Colonic mucosa (tissue), 4 donors: Measurements from ENCODE around the gene HEG1. TPM values are rescaled to one million over a fixed set of nuclear protein-coding genes. Genes with fewer than 3 reads are reported as not detected.

Experiments used
- DNase-seq: peaks from one replicate; pipeline ENCODE4 v3.0.0-alpha.2; 2020
- H3K27ac ChIP-seq: fragments of 200-600 bp; one replicate; pipeline ENCODE4 v1.8.0; 2021
- H3K27me3 ChIP-seq: fragments of 200-600 bp; one replicate; pipeline ENCODE4 v1.8.0; 2021
- H3K36me3 ChIP-seq: fragments of 200-600 bp; one replicate; pipeline ENCODE4 v1.8.0; 2021
- H3K4me1 ChIP-seq: fragments of 200-600 bp; one replicate; pipeline ENCODE4 v1.8.0; 2021; ENCODE audit warnings: mild to moderate bottlenecking
- H3K4me3 ChIP-seq: fragments of 200-600 bp; one replicate; pipeline ENCODE4 v1.8.0; 2021
- H3K9ac ChIP-seq, 2 donors: one replicate each; pipeline ENCODE4 v1.7.0; 2013; ENCODE audit warnings: control low read depth in 2 of 2, low read depth in 2 of 2, low read length in 2 of 2
- H3K9me3 ChIP-seq: fragments of 200-600 bp; one replicate; pipeline ENCODE4 v1.8.0; 2021
- CTCF ChIP-seq: fragments of 200-600 bp; IDR thresholded peaks from one replicate; pipeline ENCODE4 v1.8.0; 2022; ENCODE audit warnings: antibody characterized with exemption, mild to moderate bottlenecking
- intact Hi-C: fragments of 100-400 bp; cut with DNase I; formaldehyde crosslinking; loops from one replicate; pipeline ENCODE4 v1.14.1; 2022
- total RNA-seq, 2 donors: library from RNA; stranded (reverse); fragmentation: NEBNext Ultra II Directional in 1 of 2; extraction: Animal tissue kit (Norgen Biotek cat#: 25700) in 1 of 2; gene quantifications; one replicate each; pipeline ENCODE4 v1.2.1, GENCODE V29; 2021
- donor health status: healthy.
- donor health status: DM: no; HTN: no; CAD: no.
- donor health status: DM: no; HTN: no; CAD: no.

HEG1 gene
- total RNA-seq, 2 donors from 2014 or later = 5.1 to 10.7 TPM

- intact Hi-C loops = no loop called here
- H3K27ac ChIP-seq = no peak overlapping the region
- TF ChIP-seq CTCF = no peak
- no peaks in the 10 kb centered on the region for H3K27me3 ChIP-seq
- no peak for DNase-seq
- no peaks in the 10 kb centered on the region for H3K9me3 ChIP-seq
- H3K9ac ChIP-seq = no peak overlapping the region
- no peaks in the 10 kb centered on the region for H3K36me3 ChIP-seq
- H3K4me3 ChIP-seq = no peak overlapping the region
- no peaks in the 10 kb centered on the region for H3K4me1 ChIP-seq
Measured at GRCh38 chr3:124942613-124943012, 113.2 kb downstream of the HEG1 start.

DNA sequence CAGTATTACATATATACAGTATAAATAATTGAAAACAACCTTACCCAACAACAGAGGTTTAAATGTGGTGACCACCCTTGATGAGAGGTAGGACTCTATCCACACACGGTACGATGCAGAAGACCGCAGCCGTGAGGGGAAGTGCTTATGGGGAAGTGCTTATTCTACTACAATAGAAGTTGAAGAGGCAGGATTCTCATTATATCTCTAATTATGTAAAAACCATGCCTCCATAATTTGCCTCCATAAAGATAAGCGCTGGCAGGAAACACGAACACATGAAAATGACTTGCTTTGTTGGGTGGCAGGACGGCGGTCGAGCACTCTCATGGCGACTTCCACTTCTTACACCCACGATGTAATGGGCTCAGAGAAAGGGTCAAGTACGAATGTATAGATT, 114.0 kb downstream of the HEG1 start:
- TF ChIP-seq CTCF = no peak
- intact Hi-C loops = no loop called here

DNA sequence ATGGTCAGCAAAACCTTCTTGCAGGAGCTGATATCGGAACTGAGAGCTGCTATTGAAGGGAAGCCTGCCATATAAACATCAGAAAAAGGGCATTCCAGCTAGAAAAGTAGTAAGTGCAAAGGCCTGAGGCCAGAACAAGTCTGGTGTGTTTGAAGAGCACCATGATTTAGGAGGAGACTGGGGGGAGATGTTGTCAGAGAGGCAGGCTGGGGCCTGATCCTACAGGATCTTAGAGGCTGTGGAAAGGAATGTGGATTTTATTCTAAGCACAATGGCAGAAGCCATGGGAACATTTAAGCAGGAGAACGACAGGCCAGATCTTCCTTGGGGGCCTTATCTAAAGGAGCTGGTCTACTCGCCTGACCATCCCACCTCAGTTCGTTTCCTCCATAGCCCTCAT, 116.1 kb downstream of the HEG1 start:
- no peak overlapping the region for H3K27ac ChIP-seq
- intact Hi-C loops = no loop called here
- no peaks in the 10 kb centered on the region for H3K9me3 ChIP-seq
- H3K9ac ChIP-seq = no peak overlapping the region
- TF ChIP-seq CTCF = no peak
- H3K4me1 ChIP-seq = no peaks in the 10 kb centered on the region
- no peaks in the 10 kb centered on the region for H3K27me3 ChIP-seq
- no peaks in the 10 kb centered on the region for H3K36me3 ChIP-seq
- H3K4me3 ChIP-seq = no peak overlapping the region
- no peak for DNase-seq

More for the DNA sequence above, 114.0 kb downstream of the HEG1 start:
- H3K4me3 ChIP-seq = no peak overlapping the region
- no peaks in the 10 kb centered on the region for H3K9me3 ChIP-seq
- no peaks in the 10 kb centered on the region for H3K36me3 ChIP-seq
- H3K27me3 ChIP-seq = no peaks in the 10 kb centered on the region
- H3K27ac ChIP-seq = no peak overlapping the region
- DNase-seq = no peak
- H3K9ac ChIP-seq = no peak overlapping the region
- no peaks in the 10 kb centered on the region for H3K4me1 ChIP-seq

GRCh38 chr3:124938896-124939295, 116.9 kb downstream of the HEG1 start:
- Histone ChIP-seq H3K27me3 (no peaks in the 10 kb centered on the region), H3K4me1 (no peaks in the 10 kb centered on the region), H3K9ac (no peak overlapping the region), H3K4me3 (no peak overlapping the region), H3K36me3 (no peaks in the 10 kb centered on the region), H3K9me3 (no peaks in the 10 kb centered on the region), H3K27ac (no peak overlapping the region)
- no peak for TF ChIP-seq CTCF
- intact Hi-C loops = no loop called here
- DNase-seq = no peak

GRCh38 chr3:124937049-124937448, 118.7 kb downstream of the HEG1 start:
- no peaks in the 10 kb centered on the region for H3K9me3 ChIP-seq
- intact Hi-C loops = no loop called here
- H3K4me1 ChIP-seq = no peaks in the 10 kb centered on the region
- TF ChIP-seq CTCF = no peak
- H3K9ac ChIP-seq = no peak overlapping the region
- no peak overlapping the region for H3K4me3 ChIP-seq
- no peak for DNase-seq
- no peak overlapping the region for H3K27ac ChIP-seq
- H3K27me3 ChIP-seq = no peaks in the 10 kb centered on the region
- no peaks in the 10 kb centered on the region for H3K36me3 ChIP-seq
